ENCODE data around the gene F7.
"Not testable (repeated sequence)": the region's sequence is repeated elsewhere in the genome, so short reads cannot be mapped to it uniquely, and the experiment has no call there.

Gene F7

DNA sequence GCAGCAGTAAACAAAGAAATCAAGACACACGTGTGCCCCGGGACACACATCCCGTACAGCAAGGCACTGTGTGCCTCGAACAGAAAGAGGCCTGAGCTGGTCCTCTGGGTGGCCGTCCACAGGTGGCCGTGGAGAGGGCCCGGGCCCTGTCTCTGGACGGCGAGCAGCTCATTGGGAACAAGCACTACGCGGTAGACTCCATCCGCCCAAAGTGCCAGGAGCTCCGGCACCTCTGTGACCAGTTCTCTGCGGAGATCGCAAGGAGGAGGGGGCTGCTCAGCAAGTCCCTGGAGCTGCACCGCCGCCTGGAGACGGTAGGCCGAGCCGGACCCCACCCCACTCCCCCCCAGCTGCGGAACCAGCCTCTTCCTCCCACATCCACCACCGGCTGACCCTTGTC is 30.7 kb upstream of the F7 start:
- no peak overlapping the region for H3K4me3 ChIP-seq (ENCODE audit: low read depth in 1 of 2, low read length in 2 of 2)

DNA sequence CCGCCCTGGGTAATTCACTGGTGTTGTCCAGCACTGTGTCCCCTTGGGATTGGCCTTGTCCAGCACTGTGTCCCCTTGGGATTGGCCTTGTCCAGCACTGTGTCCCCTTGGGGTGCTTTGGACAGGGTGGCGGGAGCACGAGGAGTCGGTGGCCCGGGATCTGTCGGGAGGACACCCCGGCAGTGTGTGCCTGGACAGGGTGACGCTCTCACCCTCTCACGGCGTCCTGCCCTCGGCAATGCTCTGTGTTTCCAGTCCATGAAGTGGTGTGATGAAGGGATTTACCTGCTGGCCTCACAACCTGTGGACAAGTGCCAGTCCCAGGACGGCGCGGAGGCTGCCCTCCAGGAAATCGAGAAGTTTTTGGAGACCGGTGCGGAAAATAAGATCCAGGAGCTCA is 29.9 kb upstream of the F7 start:
- no peak overlapping the region for H3K4me3 ChIP-seq (ENCODE audit: low read depth in 1 of 2, low read length in 2 of 2)
- no peaks in the 10 kb centered on the region for H3K27me3 ChIP-seq (ENCODE audit: control insufficient read depth in 1 of 2, insufficient read depth in 2 of 2, low read length in 2 of 2)
- H3K4me1 ChIP-seq (ENCODE audit: insufficient read depth, low read length), result no peaks in the 10 kb centered on the region
- H3K36me3 ChIP-seq (ENCODE audit: insufficient read depth, low read length), result no peaks in the 10 kb centered on the region
- H3K27ac ChIP-seq (ENCODE audit: low read depth, low read length), result no peak overlapping the region
- H3K9ac ChIP-seq (ENCODE audit: low read length), result no peak overlapping the region
- H3K9me3 ChIP-seq (ENCODE audit: low read length), result no peaks in the 10 kb centered on the region

More for the DNA sequence above, 30.7 kb upstream of the F7 start:
- no peaks in the 10 kb centered on the region for H3K9me3 ChIP-seq (ENCODE audit: low read length)
- H3K4me1 ChIP-seq (ENCODE audit: insufficient read depth, low read length), result no peaks in the 10 kb centered on the region
- no peaks in the 10 kb centered on the region for H3K36me3 ChIP-seq (ENCODE audit: insufficient read depth, low read length)
- H3K27me3 ChIP-seq (ENCODE audit: control insufficient read depth in 1 of 2, insufficient read depth in 2 of 2, low read length in 2 of 2), result no peaks in the 10 kb centered on the region
- H3K9ac ChIP-seq (ENCODE audit: low read length), result no peak overlapping the region
- no peak overlapping the region for H3K27ac ChIP-seq (ENCODE audit: low read depth, low read length)

DNA sequence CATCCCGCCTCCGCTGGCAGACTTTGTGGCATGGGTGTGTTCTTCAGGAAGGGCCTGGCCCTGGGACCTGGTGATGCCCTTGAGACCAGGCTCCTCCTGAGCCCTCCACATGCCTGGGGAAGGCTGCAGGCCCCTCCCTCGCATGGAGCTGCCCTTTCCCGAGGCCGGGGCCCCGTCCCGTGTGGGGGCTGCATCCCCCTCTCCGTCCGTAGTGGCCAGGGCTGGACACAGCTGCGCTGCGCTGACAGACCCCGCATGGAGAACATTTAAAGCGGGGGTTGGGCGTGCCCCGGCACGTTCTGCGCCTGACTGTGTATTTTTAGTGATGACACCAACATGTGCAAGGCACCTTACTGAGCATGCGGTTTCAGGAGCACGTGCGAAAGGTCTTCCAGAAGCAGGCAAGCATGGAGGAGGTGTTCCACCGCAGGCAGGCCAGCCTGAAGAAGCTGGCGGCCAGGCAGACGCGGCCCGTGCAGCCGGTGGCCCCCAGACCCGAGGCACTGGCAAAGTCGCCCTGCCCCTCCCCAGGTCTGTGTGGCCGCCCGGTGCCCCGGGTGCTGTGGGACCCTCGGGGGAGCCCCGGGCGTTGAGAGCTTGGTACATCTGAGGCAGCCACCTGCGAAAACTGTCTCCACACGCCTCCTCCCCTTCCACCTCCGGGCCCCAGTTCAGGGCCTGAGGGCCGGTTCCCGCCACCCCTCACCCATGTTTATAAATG is 28.8 kb upstream of the F7 start:
- no peaks in the 10 kb centered on the region for H3K4me1 ChIP-seq (ENCODE audit: insufficient read depth, low read length)
- H3K4me3 ChIP-seq (ENCODE audit: low read depth in 1 of 2, low read length in 2 of 2), result no peak overlapping the region
- no peaks in the 10 kb centered on the region for H3K36me3 ChIP-seq (ENCODE audit: insufficient read depth, low read length)
- no peak overlapping the region for H3K9ac ChIP-seq (ENCODE audit: low read length)
- H3K27me3 ChIP-seq (ENCODE audit: control insufficient read depth in 1 of 2, insufficient read depth in 2 of 2, low read length in 2 of 2), result no peaks in the 10 kb centered on the region
- H3K27ac ChIP-seq (ENCODE audit: low read depth, low read length), result no peak overlapping the region
- H3K9me3 ChIP-seq (ENCODE audit: low read length), result no peaks in the 10 kb centered on the region

DNA sequence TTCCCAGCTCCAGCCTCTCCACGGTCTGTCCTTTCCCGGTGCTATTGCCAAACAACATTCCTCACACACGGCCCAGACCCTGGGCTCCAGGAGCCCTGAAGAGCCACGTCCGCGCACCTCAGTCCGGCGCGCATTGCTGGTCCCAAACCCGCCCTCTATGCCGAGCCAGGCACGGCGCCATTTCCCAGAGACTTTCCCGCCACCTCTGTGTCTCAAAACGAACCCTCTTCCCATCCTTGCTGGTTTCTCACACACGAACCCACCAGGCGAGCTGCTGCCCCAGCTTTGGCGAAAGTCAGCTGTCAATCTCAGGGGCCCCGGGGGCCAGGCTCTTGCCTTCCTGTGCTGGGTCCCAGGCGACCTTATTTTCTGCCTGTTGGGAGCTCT is 28.0 kb upstream of the F7 start:
- H3K4me3 ChIP-seq (ENCODE audit: low read depth in 1 of 2, low read length in 2 of 2), result no peak overlapping the region
- no peak overlapping the region for H3K27ac ChIP-seq (ENCODE audit: low read depth, low read length)
- no peak overlapping the region for H3K9ac ChIP-seq (ENCODE audit: low read length)
- H3K4me1 ChIP-seq (ENCODE audit: insufficient read depth, low read length), result no peaks in the 10 kb centered on the region
- H3K27me3 ChIP-seq (ENCODE audit: control insufficient read depth in 1 of 2, insufficient read depth in 2 of 2, low read length in 2 of 2), result no peaks in the 10 kb centered on the region
- no peaks in the 10 kb centered on the region for H3K9me3 ChIP-seq (ENCODE audit: low read length)
- no peaks in the 10 kb centered on the region for H3K36me3 ChIP-seq (ENCODE audit: insufficient read depth, low read length)

DNA sequence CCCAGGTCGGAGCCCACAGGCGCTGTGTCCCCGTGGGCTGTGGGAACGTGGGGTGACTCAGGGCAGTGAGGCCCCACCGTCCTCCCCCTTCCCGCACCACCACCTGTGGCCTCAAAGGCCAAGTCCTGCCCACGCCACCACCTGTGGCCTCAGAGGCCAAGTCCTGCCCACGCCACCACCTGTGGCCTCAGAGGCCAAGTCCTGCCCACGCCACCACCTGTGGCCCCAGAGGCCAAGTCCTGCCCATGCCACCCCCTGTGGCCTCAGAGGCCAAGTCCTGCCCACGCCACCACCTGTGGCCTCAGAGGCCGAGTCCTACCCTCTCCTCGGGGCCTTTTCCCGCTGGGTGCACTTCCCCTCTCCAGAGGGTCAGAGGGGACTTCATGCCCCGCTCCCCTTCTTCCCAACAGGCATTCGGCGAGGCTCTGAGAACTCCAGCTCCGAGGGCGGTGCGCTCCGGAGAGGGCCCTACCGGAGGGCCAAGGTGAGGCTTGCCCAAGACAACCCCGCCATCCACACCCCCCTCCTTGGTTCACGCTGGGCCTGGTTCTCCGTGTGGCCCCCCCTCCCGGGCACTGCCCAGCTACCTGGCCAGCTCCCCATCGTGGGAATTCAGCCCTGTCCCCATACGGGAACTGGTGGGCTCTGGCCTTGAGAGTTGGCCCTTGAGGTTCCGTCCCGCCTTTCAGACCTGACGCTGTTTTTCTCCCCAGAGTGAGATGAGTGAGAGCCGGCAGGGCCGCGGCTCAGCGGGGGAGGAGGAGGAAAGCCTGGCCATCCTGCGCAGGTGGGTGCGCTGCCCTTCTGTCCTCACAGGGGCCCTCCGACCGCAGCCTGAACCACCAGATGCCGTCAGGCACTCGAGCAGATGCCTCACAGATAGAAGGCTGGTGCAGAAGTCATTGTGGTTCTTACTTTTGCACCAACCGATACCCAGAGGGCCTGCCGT is 27.4 kb upstream of the F7 start:
- Histone ChIP-seq H3K4me1 (ENCODE audit: insufficient read depth, low read length) (no peaks in the 10 kb centered on the region), H3K36me3 (ENCODE audit: insufficient read depth, low read length) (no peaks in the 10 kb centered on the region), H3K4me3 (ENCODE audit: low read depth in 1 of 2, low read length in 2 of 2) (no peak overlapping the region), H3K27me3 (ENCODE audit: control insufficient read depth in 1 of 2, insufficient read depth in 2 of 2, low read length in 2 of 2) (no peaks in the 10 kb centered on the region), H3K27ac (ENCODE audit: low read depth, low read length) (no peak overlapping the region), H3K9ac (ENCODE audit: low read length) (no peak overlapping the region), H3K9me3 (ENCODE audit: low read length) (no peaks in the 10 kb centered on the region)

DNA sequence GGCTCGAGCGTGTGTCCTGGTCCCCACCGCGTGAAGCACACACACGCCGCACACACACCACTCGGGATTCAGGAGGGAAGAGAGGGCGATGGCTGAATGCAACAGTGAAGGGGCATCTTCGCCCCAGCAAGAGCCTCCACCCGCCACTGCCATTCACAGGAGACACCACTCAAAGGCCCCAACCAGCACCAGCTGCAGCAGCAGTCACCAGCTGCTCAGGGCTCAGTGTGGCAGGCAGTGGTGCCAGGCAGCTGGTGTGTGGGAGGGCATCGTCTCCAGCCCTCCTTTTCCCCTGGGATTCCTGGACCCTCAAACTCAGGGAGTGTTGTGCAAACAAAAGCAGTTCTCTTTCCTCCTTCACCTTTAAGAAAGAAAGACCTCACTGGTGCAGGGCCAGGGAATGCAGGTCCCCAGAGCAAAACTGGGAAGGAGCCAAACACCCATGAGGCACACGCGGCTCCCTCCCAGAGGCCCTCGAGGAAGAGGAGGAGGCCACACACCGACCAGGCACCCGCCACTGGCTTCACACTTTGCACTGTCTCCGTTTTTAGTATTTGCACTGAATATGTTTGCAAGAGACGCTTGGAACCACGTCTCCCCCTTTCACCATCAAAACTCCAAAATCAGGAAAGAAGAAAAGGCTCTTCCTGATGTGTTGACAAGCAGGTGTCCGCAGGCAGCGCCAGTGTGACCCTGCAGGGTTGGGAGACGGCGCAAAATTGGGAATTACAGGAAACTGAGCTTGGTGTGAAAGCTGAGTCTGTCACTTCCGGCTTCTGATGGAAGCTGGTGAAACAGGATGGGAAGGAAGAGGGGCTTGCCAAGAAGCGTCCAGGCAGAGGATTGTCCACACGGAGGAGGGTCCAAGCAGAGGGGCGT is 26.4 kb upstream of the F7 start:
- Histone ChIP-seq H3K4me3 (ENCODE audit: low read depth in 1 of 2, low read length in 2 of 2) (no peak overlapping the region), H3K9me3 (ENCODE audit: low read length) (no peaks in the 10 kb centered on the region), H3K27ac (ENCODE audit: low read depth, low read length) (no peak overlapping the region), H3K4me1 (ENCODE audit: insufficient read depth, low read length) (no peaks in the 10 kb centered on the region), H3K36me3 (ENCODE audit: insufficient read depth, low read length) (no peaks in the 10 kb centered on the region), H3K9ac (ENCODE audit: low read length) (no peak overlapping the region), H3K27me3 (ENCODE audit: control insufficient read depth in 1 of 2, insufficient read depth in 2 of 2, low read length in 2 of 2) (no peaks in the 10 kb centered on the region)

DNA sequence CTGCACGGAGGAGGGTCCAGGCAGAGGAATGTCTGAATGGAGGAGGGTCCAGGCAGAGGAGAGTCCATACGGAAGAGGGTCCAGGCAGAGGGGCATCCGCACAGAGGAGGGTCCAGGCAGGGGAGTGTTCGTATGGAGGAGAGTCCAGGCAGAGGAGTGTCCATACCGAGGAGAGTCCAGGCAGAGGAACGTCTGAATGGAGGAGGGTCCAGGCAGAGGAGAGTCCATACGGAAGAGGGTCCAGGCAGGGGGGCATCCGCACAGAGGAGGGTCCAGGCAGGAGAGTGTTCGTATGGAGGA is 25.9 kb upstream of the F7 start:
- not testable (repeated sequence) for H3K4me1 ChIP-seq (ENCODE audit: insufficient read depth, low read length); H3K9ac ChIP-seq (ENCODE audit: low read length); H3K4me3 ChIP-seq (ENCODE audit: low read depth in 1 of 2, low read length in 2 of 2); H3K27me3 ChIP-seq (ENCODE audit: control insufficient read depth in 1 of 2, insufficient read depth in 2 of 2, low read length in 2 of 2); H3K36me3 ChIP-seq (ENCODE audit: insufficient read depth, low read length); H3K27ac ChIP-seq (ENCODE audit: low read depth, low read length); H3K9me3 ChIP-seq (ENCODE audit: low read length)

DNA sequence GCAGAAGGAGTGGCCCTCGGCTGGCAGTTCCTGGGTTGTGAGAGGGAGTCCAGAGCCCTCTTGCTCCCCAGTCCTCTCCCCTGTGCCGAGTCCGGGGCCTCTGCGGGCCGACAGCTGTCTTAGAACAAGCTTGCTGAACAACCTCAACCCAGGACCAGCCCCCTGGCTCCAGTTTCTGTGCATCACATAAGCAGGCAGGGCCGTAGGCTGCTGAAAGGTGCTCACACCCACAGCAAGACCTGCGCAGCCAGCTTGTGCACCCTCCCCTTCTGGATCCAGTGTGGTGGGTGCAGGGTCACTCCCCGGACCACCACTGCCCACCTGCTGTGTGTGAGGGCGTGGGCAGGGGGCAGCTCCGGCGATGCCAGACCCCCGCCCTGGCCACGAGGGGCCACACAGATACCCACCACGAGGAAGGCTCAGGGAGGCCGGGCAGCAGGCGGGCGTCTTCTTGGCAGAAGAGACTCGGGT is 25.2 kb upstream of the F7 start:
- H3K36me3 ChIP-seq (ENCODE audit: insufficient read depth, low read length), result no peaks in the 10 kb centered on the region

DNA sequence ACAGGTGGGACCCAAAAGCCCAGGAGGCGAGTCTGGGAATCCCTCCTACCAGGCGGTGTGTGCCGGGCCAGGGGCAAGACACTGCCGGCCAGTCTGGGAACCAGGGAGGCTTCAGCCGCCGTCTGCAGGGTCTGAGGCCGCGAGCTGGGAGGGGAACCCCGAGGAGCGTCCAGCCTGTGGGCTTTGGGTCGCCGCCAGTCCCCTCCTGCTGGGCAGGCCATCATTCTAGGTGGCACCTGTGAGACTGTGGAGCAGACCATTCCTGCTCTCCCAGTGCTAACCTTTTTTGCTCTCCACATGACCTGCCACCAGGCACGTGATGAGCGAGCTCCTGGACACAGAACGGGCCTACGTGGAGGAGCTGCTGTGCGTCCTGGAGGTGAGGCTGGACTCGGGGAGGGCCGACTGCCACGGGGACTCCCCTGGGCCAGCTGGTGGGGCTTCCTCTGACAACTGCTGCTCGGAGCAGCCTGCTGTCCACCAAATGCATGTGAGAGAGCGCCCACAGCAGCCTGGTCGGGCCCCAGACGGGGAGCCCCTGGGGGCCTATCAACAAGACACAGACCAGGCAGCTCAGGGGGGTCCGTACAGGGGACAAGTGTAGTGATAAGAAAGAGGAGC is 24.6 kb upstream of the F7 start:
- H3K36me3 ChIP-seq (ENCODE audit: insufficient read depth, low read length), result no peaks in the 10 kb centered on the region
- H3K9ac ChIP-seq (ENCODE audit: low read length), result no peak overlapping the region
- H3K27ac ChIP-seq (ENCODE audit: low read depth, low read length), result no peak overlapping the region
- H3K4me3 ChIP-seq (ENCODE audit: low read depth in 1 of 2, low read length in 2 of 2), result no peak overlapping the region
- H3K27me3 ChIP-seq (ENCODE audit: control insufficient read depth in 1 of 2, insufficient read depth in 2 of 2, low read length in 2 of 2), result no peaks in the 10 kb centered on the region
- H3K4me1 ChIP-seq (ENCODE audit: insufficient read depth, low read length), result no peaks in the 10 kb centered on the region
- H3K9me3 ChIP-seq (ENCODE audit: low read length), result no peaks in the 10 kb centered on the region

More for the DNA sequence above, 25.2 kb upstream of the F7 start:
- H3K4me3 ChIP-seq (ENCODE audit: low read depth in 1 of 2, low read length in 2 of 2), result no peak overlapping the region
- no peaks in the 10 kb centered on the region for H3K9me3 ChIP-seq (ENCODE audit: low read length)
- no peak overlapping the region for H3K9ac ChIP-seq (ENCODE audit: low read length)
- H3K4me1 ChIP-seq (ENCODE audit: insufficient read depth, low read length), result no peaks in the 10 kb centered on the region
- H3K27me3 ChIP-seq (ENCODE audit: control insufficient read depth in 1 of 2, insufficient read depth in 2 of 2, low read length in 2 of 2), result no peaks in the 10 kb centered on the region
- H3K27ac ChIP-seq (ENCODE audit: low read depth, low read length), result no peak overlapping the region

DNA sequence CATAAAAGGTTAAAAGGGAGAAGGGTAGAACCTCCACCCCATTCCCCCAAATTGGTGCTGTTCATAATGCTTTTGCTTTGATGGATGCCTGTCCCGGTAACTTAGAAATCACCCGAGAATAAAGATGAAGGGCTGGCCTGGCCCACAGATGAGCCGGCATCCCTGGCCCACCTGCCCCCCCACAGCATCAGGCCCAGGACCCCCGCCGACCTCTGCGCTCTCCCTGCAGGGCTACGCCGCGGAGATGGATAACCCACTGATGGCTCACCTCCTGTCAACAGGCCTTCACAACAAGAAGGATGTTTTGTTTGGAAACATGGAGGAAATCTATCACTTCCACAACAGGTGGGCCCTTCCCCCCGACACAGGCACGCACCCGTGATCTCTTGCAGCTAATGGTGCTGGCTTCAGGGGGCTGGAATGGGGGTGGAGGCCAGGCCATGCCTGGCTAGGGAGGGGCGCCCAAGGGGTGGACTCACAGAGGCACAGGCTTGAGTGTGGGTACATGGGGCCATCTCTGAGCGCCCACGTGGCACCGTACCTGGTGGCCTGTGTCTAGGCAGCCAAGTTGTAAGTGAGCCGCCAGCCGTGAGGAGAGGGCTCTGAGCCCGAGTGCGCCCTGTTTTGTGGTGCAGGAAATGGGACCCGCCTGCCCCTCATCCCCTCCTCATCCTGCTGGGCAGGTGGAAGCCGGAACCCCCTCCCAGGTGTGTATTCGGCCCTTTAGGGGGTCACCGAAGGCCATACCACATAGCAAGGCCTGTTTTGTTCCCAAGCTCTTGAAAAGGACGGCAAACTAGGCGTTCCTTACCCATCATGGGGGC is 23.2 kb upstream of the F7 start:
- no peak overlapping the region for H3K4me3 ChIP-seq (ENCODE audit: low read depth in 1 of 2, low read length in 2 of 2)
- H3K4me1 ChIP-seq (ENCODE audit: insufficient read depth, low read length), result no peaks in the 10 kb centered on the region
- H3K9ac ChIP-seq (ENCODE audit: low read length), result no peak overlapping the region
- H3K9me3 ChIP-seq (ENCODE audit: low read length), result no peaks in the 10 kb centered on the region
- H3K27me3 ChIP-seq (ENCODE audit: control insufficient read depth in 1 of 2, insufficient read depth in 2 of 2, low read length in 2 of 2), result no peaks in the 10 kb centered on the region
- H3K27ac ChIP-seq (ENCODE audit: low read depth, low read length), result no peak overlapping the region
- no peaks in the 10 kb centered on the region for H3K36me3 ChIP-seq (ENCODE audit: insufficient read depth, low read length)
